ENCODE results near the gene PES1. TPM values are rescaled to one million over a fixed set of nuclear protein-coding genes. Genes with fewer than 3 reads are reported as not detected.
"Not testable (repeated sequence)": the region's sequence is repeated elsewhere in the genome, so short reads cannot be mapped to it uniquely, and the experiment has no call there.

PES1 gene
- total and polyA plus RNA-seq, 11 donors = 15.7 to 60.9 (median 27.8) TPM

- TF ChIP-seq POLR2A (IDR thresholded peaks at IDR 0.05) = no peak
- TF ChIP-seq, protein P1, sequence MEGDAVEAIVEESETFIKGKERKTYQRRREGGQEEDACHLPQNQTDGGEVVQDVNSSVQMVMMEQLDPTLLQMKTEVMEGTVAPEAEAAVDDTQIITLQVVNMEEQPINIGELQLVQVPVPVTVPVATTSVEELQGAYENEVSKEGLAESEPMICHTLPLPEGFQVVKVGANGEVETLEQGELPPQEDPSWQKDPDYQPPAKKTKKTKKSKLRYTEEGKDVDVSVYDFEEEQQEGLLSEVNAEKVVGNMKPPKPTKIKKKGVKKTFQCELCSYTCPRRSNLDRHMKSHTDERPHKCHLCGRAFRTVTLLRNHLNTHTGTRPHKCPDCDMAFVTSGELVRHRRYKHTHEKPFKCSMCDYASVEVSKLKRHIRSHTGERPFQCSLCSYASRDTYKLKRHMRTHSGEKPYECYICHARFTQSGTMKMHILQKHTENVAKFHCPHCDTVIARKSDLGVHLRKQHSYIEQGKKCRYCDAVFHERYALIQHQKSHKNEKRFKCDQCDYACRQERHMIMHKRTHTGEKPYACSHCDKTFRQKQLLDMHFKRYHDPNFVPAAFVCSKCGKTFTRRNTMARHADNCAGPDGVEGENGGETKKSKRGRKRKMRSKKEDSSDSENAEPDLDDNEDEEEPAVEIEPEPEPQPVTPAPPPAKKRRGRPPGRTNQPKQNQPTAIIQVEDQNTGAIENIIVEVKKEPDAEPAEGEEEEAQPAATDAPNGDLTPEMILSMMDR (IDR thresholded peaks at IDR 0.05) = no peak
- Histone ChIP-seq H3K27me3 (no peaks in the 10 kb centered on the region), H3K4me3 (no peak overlapping the region), H3K9me3 (no peaks in the 10 kb centered on the region), H3K27ac (no peak overlapping the region), H3K4me1 (no peaks in the 10 kb centered on the region), H3K36me3 (no peaks in the 10 kb centered on the region)
- intact Hi-C loops (cut with DNase I) = no loop called here
- 88 to 96% (median 92%) methylated on average over 3 of the region's 3 CpGs for WGBS, 4 donors
- no peak for ATAC-seq
- no peak for DNase-seq
These were observed 7.3 kb upstream of the PES1 start for GRCh38 chr22:30598986-30599385.

- WGBS, 4 donors = 92 to 98% (median 95%) methylated on average over 16 to 29 of the region's 29 CpGs
- no peak for ATAC-seq
- Histone ChIP-seq H3K4me3 (no peak overlapping the region), H3K36me3 (no peaks in the 10 kb centered on the region), H3K9me3 (no peaks in the 10 kb centered on the region), H3K27ac (no peak overlapping the region), H3K4me1 (peaks cover 0 to 6% (median 1%) of the 10 kb centered on the region in 12 donors), H3K27me3 (no peaks in the 10 kb centered on the region)
- intact Hi-C loops (cut with DNase I) = no loop called here
- no peak for DNase-seq
- TF ChIP-seq, protein P1 (IDR thresholded peaks at IDR 0.05) = no peak
- no peak for TF ChIP-seq POLR2A (IDR thresholded peaks at IDR 0.05)
These were observed 5.2 kb upstream of the PES1 start for GRCh38 chr22:30596886-30597285.

GRCh38 chr22:30596199-30596598 lies 4.5 kb upstream of the PES1 start:
- H3K9me3 ChIP-seq = no peaks in the 10 kb centered on the region
- no peak overlapping the region for H3K4me3 ChIP-seq
- 68 to 73% (median 70%) methylated on average over 2 of the region's 2 CpGs for WGBS, 4 donors
- intact Hi-C loops (cut with DNase I) = no loop called here
- H3K36me3 ChIP-seq = no peaks in the 10 kb centered on the region
- TF ChIP-seq, protein P1 (IDR thresholded peaks at IDR 0.05) = no peak
- TF ChIP-seq POLR2A (IDR thresholded peaks at IDR 0.05) = no peak
- no peak overlapping the region for H3K27ac ChIP-seq
- H3K4me1 ChIP-seq = peaks cover 0 to 8% (median 2%) of the 10 kb centered on the region in 12 donors
- no peak for DNase-seq
- no peak for ATAC-seq
- no peaks in the 10 kb centered on the region for H3K27me3 ChIP-seq

DNA sequence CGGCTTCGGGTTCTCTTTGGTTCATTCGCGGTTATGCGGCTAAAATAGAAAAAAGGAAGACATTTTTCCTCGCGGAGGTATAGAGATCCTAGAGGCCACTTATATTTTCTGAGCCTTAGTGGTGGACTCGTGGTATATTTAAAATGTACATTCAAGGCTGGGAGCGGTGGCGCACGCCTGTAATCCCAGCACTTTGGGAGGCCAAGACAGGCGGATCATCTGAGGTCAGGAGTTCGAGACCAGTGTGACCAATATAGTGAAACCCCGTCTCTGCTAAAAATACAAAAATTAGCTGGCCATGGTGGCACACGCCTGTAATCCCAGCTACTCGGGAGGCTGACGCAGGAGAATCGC lies 627 bp upstream of the PES1 start:
- not testable (repeated sequence) for DNase-seq, H3K27me3 ChIP-seq, H3K9me3 ChIP-seq, ATAC-seq
- peaks cover 0 to 23% (median 15%) of the 10 kb centered on the region in 12 donors for H3K4me1 ChIP-seq
- intact Hi-C loops (cut with DNase I) = loop anchor here in 1 of 10 donors (5.0 kb wide), 1 partner anchor 165 kb away; the partner anchor contains the start of gene MTFP1
- H3K4me3 ChIP-seq = peak overlapping the region in 10 of 12 donors; percentile 59 to 95 (median 86)
- H3K36me3 ChIP-seq = peaks cover 0 to 24% (median 19%) of the 10 kb centered on the region in 9 donors
- WGBS, 4 donors = 33 to 43% (median 36%) methylated on average over 18 of the region's 18 CpGs
- H3K27ac ChIP-seq = peak overlapping the region in 5 of 12 donors; percentile 77 to 85 (median 80)

- H3K27ac ChIP-seq = peak overlapping the region in 10 of 12 donors; percentile 67 to 91 (median 81)
- ATAC-seq = no peak
- WGBS, 4 donors = 3 to 4% (median 3%) methylated on average over 14 of the region's 14 CpGs
These were observed 521 bp downstream of the PES1 start for GRCh38 chr22:30591191-30591587.

More at GRCh38 chr22:30591191-30591587, 521 bp downstream of the PES1 start:
- no peak for DNase-seq
- intact Hi-C loops (cut with DNase I) = loop anchor here in 2 of 10 donors (2.0 to 5.0 kb wide), 2 partner anchors 44 to 164 kb away; partner anchors contain the start of genes MTFP1 (in 1 of the 2) and SLC35E4 (in 1 of the 2)
- Histone ChIP-seq H3K4me1 (peaks cover 0 to 23% (median 15%) of the 10 kb centered on the region in 12 donors), H3K36me3 (peaks cover 0 to 35% (median 30%) of the 10 kb centered on the region in 9 donors), H3K4me3 (peak overlapping the region; percentile 59 to 95 (median 82)), H3K9me3 (no peaks in the 10 kb centered on the region), H3K27me3 (no peaks in the 10 kb centered on the region)
- TF ChIP-seq POLR2A (IDR thresholded peaks at IDR 0.05) = no peak
- TF ChIP-seq, protein P1 (IDR thresholded peaks at IDR 0.05) = no peak

All from heart left ventricle (tissue), 16 donors.